Measurements from ENCODE around the gene SPEN.

The SPEN gene

GRCh38 chr1:15941899-15942660, 94.6 kb downstream of the SPEN start:
- Histone ChIP-seq H3K27ac (no peak overlapping the region), H3K9me3 (no peaks in the 10 kb centered on the region), H3K4me1 (ENCODE audit: control insufficient read depth in 1 of 2, insufficient read depth in 1 of 2, low read depth in 1 of 2, low read length in 1 of 2) (no peaks in the 10 kb centered on the region), H3K36me3 (peaks cover 100% of the 10 kb centered on the region), H3K4me3 (ENCODE audit: low read depth in 1 of 2, low read length in 1 of 2) (no peak overlapping the region), H3K27me3 (no peaks in the 10 kb centered on the region)
- TF ChIP-seq CTCF (IDR thresholded peaks at IDR 0.05): no peak

GRCh38 chr1:15942661-15943327, 95.3 kb downstream of the SPEN start:
- no peaks in the 10 kb centered on the region for H3K27me3 ChIP-seq
- H3K9me3 ChIP-seq: no peaks in the 10 kb centered on the region
- no peak for TF ChIP-seq CTCF (IDR thresholded peaks at IDR 0.05)
- H3K36me3 ChIP-seq: peaks cover 100% of the 10 kb centered on the region
- H3K4me3 ChIP-seq (ENCODE audit: low read depth in 1 of 2, low read length in 1 of 2): no peak overlapping the region
- no peak overlapping the region for H3K27ac ChIP-seq
- no peaks in the 10 kb centered on the region for H3K4me1 ChIP-seq (ENCODE audit: control insufficient read depth in 1 of 2, insufficient read depth in 1 of 2, low read depth in 1 of 2, low read length in 1 of 2)

GRCh38 chr1:15943328-15943991, 96.0 kb downstream of the SPEN start:
- Histone ChIP-seq H3K4me3 (ENCODE audit: low read depth in 1 of 2, low read length in 1 of 2) (no peak overlapping the region), H3K4me1 (ENCODE audit: control insufficient read depth in 1 of 2, insufficient read depth in 1 of 2, low read depth in 1 of 2, low read length in 1 of 2) (peaks cover 0 to 2% of the 10 kb centered on the region in 2 experiments), H3K27ac (no peak overlapping the region), H3K36me3 (peaks cover 100% of the 10 kb centered on the region), H3K27me3 (no peaks in the 10 kb centered on the region), H3K9me3 (no peaks in the 10 kb centered on the region)
- TF ChIP-seq CTCF (IDR thresholded peaks at IDR 0.05): no peak

GRCh38 chr1:15943992-15944307, 96.4 kb downstream of the SPEN start:
- Histone ChIP-seq H3K4me3 (ENCODE audit: low read depth in 1 of 2, low read length in 1 of 2) (no peak overlapping the region), H3K27ac (no peak overlapping the region), H3K27me3 (no peaks in the 10 kb centered on the region), H3K4me1 (ENCODE audit: control insufficient read depth in 1 of 2, insufficient read depth in 1 of 2, low read depth in 1 of 2, low read length in 1 of 2) (peaks cover 0 to 7% of the 10 kb centered on the region in 2 experiments), H3K9me3 (no peaks in the 10 kb centered on the region), H3K36me3 (peaks cover 96% of the 10 kb centered on the region)
- TF ChIP-seq CTCF (IDR thresholded peaks at IDR 0.05): no peak

- Histone ChIP-seq H3K27ac (no peak overlapping the region), H3K9me3 (no peaks in the 10 kb centered on the region), H3K36me3 (peaks cover 91% of the 10 kb centered on the region), H3K4me1 (ENCODE audit: control insufficient read depth in 1 of 2, insufficient read depth in 1 of 2, low read depth in 1 of 2, low read length in 1 of 2) (peaks cover 1 to 12% of the 10 kb centered on the region in 2 experiments), H3K4me3 (ENCODE audit: low read depth in 1 of 2, low read length in 1 of 2) (no peak overlapping the region), H3K27me3 (no peaks in the 10 kb centered on the region)
- TF ChIP-seq CTCF (IDR thresholded peaks at IDR 0.05): no peak
These were observed 97.0 kb downstream of the SPEN start for GRCh38 chr1:15944308-15945010.
